CD4-positive, alpha-beta T cell treated with Interleukin-4 for 1 hour (primary cell): Measurements from ENCODE around the gene MME.

Experiments used
- DNase-seq, 2 donors: peaks; one replicate each; pipeline ENCODE4 v3.0.0-alpha.2; 2020 to 2022

MME gene

GRCh38 chr3:155079746-155080487 is at the start of gene MME:
MME (plus strand) TSS chr3:155080319; CDS start chr3:155084168, 3,849 bp downstream.
- DNase-seq: no peak

- DNase-seq: no peak
These were observed 48.9 kb upstream of the MME start for GRCh38 chr3:155031186-155031585.

- no peak for DNase-seq
These were observed 47.2 kb upstream of the MME start for GRCh38 chr3:155032918-155033317.

GRCh38 chr3:155034786-155035185 is 45.3 kb upstream of the MME start:
- no peak for DNase-seq

- DNase-seq: no peak
These were observed 44.6 kb upstream of the MME start for GRCh38 chr3:155035553-155035952.

- no peak for DNase-seq
These were observed 42.5 kb upstream of the MME start for GRCh38 chr3:155037508-155038202.

GRCh38 chr3:155038203-155038554 is 41.9 kb upstream of the MME start:
- no peak for DNase-seq

GRCh38 chr3:155046935-155047334 is 33.2 kb upstream of the MME start:
- DNase-seq: no peak

- DNase-seq: no peak
These were observed 32.4 kb upstream of the MME start for GRCh38 chr3:155047672-155048071.

- DNase-seq: no peak
These were observed 30.2 kb upstream of the MME start for GRCh38 chr3:155049959-155050358.

GRCh38 chr3:155052470-155052869 is 27.6 kb upstream of the MME start:
- DNase-seq: no peak

GRCh38 chr3:155053756-155054155 is 26.4 kb upstream of the MME start:
- DNase-seq: no peak

- no peak for DNase-seq
These were observed 15.2 kb upstream of the MME start for GRCh38 chr3:155064920-155065319.

GRCh38 chr3:155065537-155065936 is 14.6 kb upstream of the MME start:
- DNase-seq: no peak

- DNase-seq: no peak
These were observed 10.4 kb upstream of the MME start for GRCh38 chr3:155069729-155070128.

GRCh38 chr3:155070316-155070715 is 9.8 kb upstream of the MME start:
- DNase-seq: no peak

GRCh38 chr3:155070932-155071387 is 9.2 kb upstream of the MME start:
- no peak for DNase-seq

GRCh38 chr3:155075200-155075599 is 4.9 kb upstream of the MME start:
- no peak for DNase-seq

GRCh38 chr3:155076888-155077287 is 3.2 kb upstream of the MME start:
- no peak for DNase-seq

- DNase-seq: no peak
These were observed 1.2 kb upstream of the MME start for GRCh38 chr3:155078711-155079467.

- no peak for DNase-seq
These were observed 712 bp upstream of the MME start for GRCh38 chr3:155079468-155079745.

- DNase-seq: no peak
These were observed 573 bp downstream of the MME start for GRCh38 chr3:155080692-155081091.

- no peak for DNase-seq
These were observed 3.3 kb downstream of the MME start for GRCh38 chr3:155083313-155083905.

GRCh38 chr3:155084567-155084966 is 4.4 kb downstream of the MME start:
- no peak for DNase-seq
